ENCODE results near the gene CBFB.

DNA sequence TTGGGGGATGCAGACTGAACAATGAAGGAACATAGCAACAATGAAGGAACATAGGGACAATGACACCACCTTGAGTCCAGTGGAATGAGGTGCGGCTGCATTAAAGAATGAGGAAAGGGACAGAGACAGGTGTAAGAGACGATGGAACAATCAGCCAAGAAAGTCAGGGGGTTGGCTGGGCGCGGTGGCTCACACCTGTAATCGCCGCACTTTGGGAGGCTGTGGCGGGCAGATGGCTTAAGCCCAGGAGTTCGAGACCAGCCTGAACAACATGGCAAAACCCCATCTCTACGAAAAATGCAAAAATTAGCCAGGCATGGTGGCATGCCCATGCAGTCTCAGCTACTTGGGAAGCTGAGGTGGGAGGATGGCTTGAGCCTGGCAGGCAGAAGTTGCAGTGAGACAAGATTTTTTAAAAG lies 13.6 kb upstream of the CBFB start:
- TF ChIP-seq, protein P1, sequence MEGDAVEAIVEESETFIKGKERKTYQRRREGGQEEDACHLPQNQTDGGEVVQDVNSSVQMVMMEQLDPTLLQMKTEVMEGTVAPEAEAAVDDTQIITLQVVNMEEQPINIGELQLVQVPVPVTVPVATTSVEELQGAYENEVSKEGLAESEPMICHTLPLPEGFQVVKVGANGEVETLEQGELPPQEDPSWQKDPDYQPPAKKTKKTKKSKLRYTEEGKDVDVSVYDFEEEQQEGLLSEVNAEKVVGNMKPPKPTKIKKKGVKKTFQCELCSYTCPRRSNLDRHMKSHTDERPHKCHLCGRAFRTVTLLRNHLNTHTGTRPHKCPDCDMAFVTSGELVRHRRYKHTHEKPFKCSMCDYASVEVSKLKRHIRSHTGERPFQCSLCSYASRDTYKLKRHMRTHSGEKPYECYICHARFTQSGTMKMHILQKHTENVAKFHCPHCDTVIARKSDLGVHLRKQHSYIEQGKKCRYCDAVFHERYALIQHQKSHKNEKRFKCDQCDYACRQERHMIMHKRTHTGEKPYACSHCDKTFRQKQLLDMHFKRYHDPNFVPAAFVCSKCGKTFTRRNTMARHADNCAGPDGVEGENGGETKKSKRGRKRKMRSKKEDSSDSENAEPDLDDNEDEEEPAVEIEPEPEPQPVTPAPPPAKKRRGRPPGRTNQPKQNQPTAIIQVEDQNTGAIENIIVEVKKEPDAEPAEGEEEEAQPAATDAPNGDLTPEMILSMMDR (IDR thresholded peaks at IDR 0.05): no peak
- no peak for TF ChIP-seq EP300 (IDR thresholded peaks at IDR 0.05)

Data from suprapubic skin (tissue), 3 donors.